A673 (cell line): Measurements from ENCODE around the gene KIF26B. TPM values are rescaled to one million over a fixed set of nuclear protein-coding genes. Genes with fewer than 3 reads are reported as not detected.
A peak's percentile ranks its signal among the peaks of the same experiment; 100 is the strongest.

Source experiments
- BruUV-seq: library from RNA; stranded (reverse); fragments of 400-500 nt; replicated peaks from 2 replicates; lab custom pipeline; 2021; lab: Mats Ljungman, UMichigan
- CTCF ChIA-PET: fragments of 300-600 bp; sonication (Branson Sonifier 250); formaldehyde crosslinking; loops from one replicate; lab custom pipeline; 2022; ENCODE audit warnings: antibody characterized with exemption; lab: Charles Lee
- POLR2A ChIA-PET: fragments of 300-600 bp; sonication (Branson Sonifier 250); formaldehyde crosslinking; loops from one replicate; lab custom pipeline; 2022; ENCODE audit warnings: antibody characterized with exemption; ENCODE audit not compliant: low non-redundant PET; lab: Charles Lee
- DNase-seq: peaks from one replicate; pipeline ENCODE4 v3.0.0-alpha.2; 2015; ENCODE audit warnings: low spot score
- H3K27ac ChIP-seq: fragments of 200-600 bp; sonication (generic); 2 replicates; pipeline ENCODE4 v1.5.1; 2016; ENCODE audit warnings: mixed run types, low read depth, mild to moderate bottlenecking, mixed read lengths, antibody characterized with exemption, low read length; ENCODE audit not compliant: poor library complexity, severe bottlenecking
- H3K27me3 ChIP-seq: fragments of 200-600 bp; sonication (generic); replicated peaks from 2 replicates; pipeline ENCODE4 v1.6.1; 2017; ENCODE audit warnings: mixed run types, low read depth, mild to moderate bottlenecking, mixed read lengths, antibody characterized with exemption, low read length; ENCODE audit not compliant: insufficient read depth, poor library complexity
- H3K36me3 ChIP-seq: fragments of 200-600 bp; sonication (generic); 2 replicates; pipeline ENCODE4 v1.6.1; 2016; ENCODE audit warnings: mixed run types, mild to moderate bottlenecking, mixed read lengths, antibody characterized with exemption, low read length; ENCODE audit not compliant: insufficient read depth, poor library complexity, severe bottlenecking
- H3K4me1 ChIP-seq: fragments of 200-600 bp; sonication (generic); 2 replicates; pipeline ENCODE4 v1.6.1; 2017; ENCODE audit warnings: mixed run types, mild to moderate bottlenecking, mixed read lengths, antibody characterized with exemption, low read length; ENCODE audit not compliant: insufficient read depth, poor library complexity, severe bottlenecking
- H3K4me3 ChIP-seq: fragments of 200-600 bp; sonication (generic); 2 replicates; pipeline ENCODE4 v1.5.1; 2016; ENCODE audit warnings: low read depth, mixed run types, mild to moderate bottlenecking, mixed read lengths, low read length; ENCODE audit not compliant: poor library complexity, severe bottlenecking
- H3K9me3 ChIP-seq: fragments of 200-600 bp; sonication (generic); 2 replicates; pipeline ENCODE4 v1.6.1; 2016; ENCODE audit warnings: mixed run types, low read depth, mild to moderate bottlenecking, mixed read lengths, antibody characterized with exemption, low read length; ENCODE audit not compliant: poor library complexity, severe bottlenecking
- CTCF ChIP-seq: fragments of 300-800, 200-600 bp; sonication (generic); conservative IDR thresholded peaks from 2 replicates; pipeline ENCODE4 v1.5.1; 2017; ENCODE audit warnings: low read depth, mild to moderate bottlenecking, antibody characterized with exemption, low read length, moderate library complexity, mixed read lengths
- EZH2 ChIP-seq: fragments of 200-600 bp; sonication (generic); IDR thresholded peaks from 2 replicates; pipeline ENCODE4 v1.6.1; 2017; ENCODE audit warnings: borderline replicate concordance, low read depth, mild to moderate bottlenecking, mixed read lengths, antibody characterized with exemption, low read length; ENCODE audit not compliant: poor library complexity, severe bottlenecking
- intact Hi-C: fragments of 100-400 bp; cut with micrococcal nuclease; formaldehyde crosslinking; loops from one replicate; pipeline ENCODE4 v1.10.0; 2022; ENCODE audit not compliant: unreplicated experiment
- total RNA-seq: library from RNA; stranded (reverse); gene quantifications from 2 replicates; pipeline ENCODE4 v1.2.3, GENCODE V29; 2021

Gene KIF26B
- total RNA-seq, 1 experiment from 2014 or later, result not detected

- ChIA-PET POLR2A (no interaction called here), CTCF (interaction anchor here (0.6 to 1.3 kb wide), 3 partner anchors 225 to 1289 kb away, joined by 4 to 9 read pairs (median 4); no protein-coding TSS in a partner anchor)
- Histone ChIP-seq H3K4me1 (peaks cover 36% of the 10 kb centered on the region), H3K36me3 (no peaks in the 10 kb centered on the region), H3K4me3 (peak overlapping the region; percentile 42), H3K27ac (no peak overlapping the region), H3K9me3 (no peaks in the 10 kb centered on the region), H3K27me3 (peaks cover 94% of the 10 kb centered on the region)
- peak; percentile 84 for DNase-seq
- intact Hi-C loops, result loop anchor here (2.0 to 10.0 kb wide), 5 partner anchors 225 to 1295 kb away; no protein-coding TSS in a partner anchor
- no peak for TF ChIP-seq EZH2
- TF ChIP-seq CTCF, result peak; percentile 63
- BruUV-seq, result no TSS peak
Observed at GRCh38 chr1:245156041-245156735, 1.4 kb downstream of the KIF26B start.

- H3K27ac ChIP-seq, result no peak overlapping the region
- H3K4me1 ChIP-seq, result peaks cover 36% of the 10 kb centered on the region
- no TSS peak for BruUV-seq
- intact Hi-C loops, result loop anchor here (2.0 to 10.0 kb wide), 5 partner anchors 224 to 1294 kb away; no protein-coding TSS in a partner anchor
- POLR2A ChIA-PET, result no interaction called here
- no peak for DNase-seq
- H3K4me3 ChIP-seq, result peak overlapping the region; percentile 42
- CTCF ChIA-PET, result interaction anchor here (0.6 to 1.3 kb wide), 4 partner anchors 35 to 314 kb away, joined by 4 to 9 read pairs (median 5); no protein-coding TSS in a partner anchor
- H3K36me3 ChIP-seq, result no peaks in the 10 kb centered on the region
- no peak for TF ChIP-seq CTCF
- TF ChIP-seq EZH2, result no peak
- no peaks in the 10 kb centered on the region for H3K9me3 ChIP-seq
- peaks cover 94% of the 10 kb centered on the region for H3K27me3 ChIP-seq
Observed at GRCh38 chr1:245156736-245157505, 2.1 kb downstream of the KIF26B start.

GRCh38 chr1:245158913-245159312 is 4.1 kb downstream of the KIF26B start:
- ChIA-PET CTCF (no interaction called here), POLR2A (no interaction called here)
- H3K4me3 ChIP-seq, result no peak overlapping the region
- DNase-seq, result no peak
- no TSS peak for BruUV-seq
- H3K9me3 ChIP-seq, result no peaks in the 10 kb centered on the region
- peaks cover 29% of the 10 kb centered on the region for H3K4me1 ChIP-seq
- H3K27ac ChIP-seq, result no peak overlapping the region
- intact Hi-C loops, result loop anchor here (10.0 kb wide), 3 partner anchors 526 to 1126 kb away; no protein-coding TSS in a partner anchor
- H3K27me3 ChIP-seq, result peaks cover 96% of the 10 kb centered on the region
- TF ChIP-seq EZH2, result no peak
- TF ChIP-seq CTCF, result no peak
- H3K36me3 ChIP-seq, result no peaks in the 10 kb centered on the region
